HG03432 (cell line): Measurements from ENCODE around the gene SLC17A9.

ENCODE experiments used
- ATAC-seq: cut with Tn5 transposase; IDR thresholded peaks from one replicate; pipeline ENCODE4 v1.9.1; 2021; ENCODE audit warnings: mild to moderate bottlenecking, moderate library complexity; ENCODE audit not compliant: unreplicated experiment

SLC17A9 gene

GRCh38 chr20:62966212-62967148 is 14.0 kb downstream of the SLC17A9 start:
- no peak for ATAC-seq

DNA sequence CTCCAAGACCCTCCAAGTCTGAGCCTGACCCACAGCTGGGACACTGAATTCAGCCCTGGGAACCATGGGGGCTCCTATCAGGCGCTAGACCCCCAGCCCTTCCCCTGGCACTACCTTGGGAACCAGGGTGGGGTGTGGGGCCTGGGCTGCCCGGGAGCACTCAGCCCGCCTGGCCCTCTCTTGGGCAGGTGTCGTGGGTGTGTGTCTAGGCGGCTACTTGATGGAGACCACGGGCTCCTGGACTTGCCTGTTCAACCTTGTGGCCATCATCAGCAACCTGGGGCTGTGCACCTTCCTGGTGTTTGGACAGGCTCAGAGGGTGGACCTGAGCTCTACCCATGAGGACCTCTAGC is 14.6 kb downstream of the SLC17A9 start:
- no peak for ATAC-seq

GRCh38 chr20:62967628-62968351 is 15.3 kb downstream of the SLC17A9 start:
- no peak for ATAC-seq

GRCh38 chr20:62968378-62969178 is 16.1 kb downstream of the SLC17A9 start:
- ATAC-seq, result no peak

DNA sequence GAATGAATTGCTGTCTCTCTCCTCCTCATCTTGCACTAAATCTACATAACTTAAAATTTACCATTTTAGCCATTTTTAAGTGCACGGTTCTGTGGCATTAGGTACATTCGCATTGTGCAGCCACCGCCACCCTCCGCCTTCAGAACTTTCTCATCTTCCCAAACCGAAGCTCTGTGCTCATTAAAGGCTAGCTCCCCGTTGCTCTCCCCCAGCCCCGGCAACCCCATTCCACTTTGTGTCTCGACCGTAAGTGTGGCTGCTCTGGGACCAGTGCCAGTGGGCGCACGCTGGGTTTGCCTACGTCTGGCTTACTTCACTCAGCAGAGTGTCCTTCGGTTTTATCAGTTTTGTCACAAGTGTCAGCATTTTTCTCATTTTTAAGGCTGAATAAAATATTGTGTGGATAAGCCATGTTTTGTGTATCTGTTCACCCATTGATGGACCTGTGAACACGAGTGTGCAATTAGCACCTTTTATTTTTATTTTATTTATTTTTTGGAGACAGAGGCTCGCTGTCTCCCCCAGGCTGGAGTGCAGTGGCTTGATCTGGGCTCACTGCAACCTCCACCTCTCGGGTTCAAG is 16.8 kb downstream of the SLC17A9 start:
- no peak for ATAC-seq

- ATAC-seq, result no peak
These were observed 17.4 kb downstream of the SLC17A9 start for GRCh38 chr20:62969939-62970306.

DNA sequence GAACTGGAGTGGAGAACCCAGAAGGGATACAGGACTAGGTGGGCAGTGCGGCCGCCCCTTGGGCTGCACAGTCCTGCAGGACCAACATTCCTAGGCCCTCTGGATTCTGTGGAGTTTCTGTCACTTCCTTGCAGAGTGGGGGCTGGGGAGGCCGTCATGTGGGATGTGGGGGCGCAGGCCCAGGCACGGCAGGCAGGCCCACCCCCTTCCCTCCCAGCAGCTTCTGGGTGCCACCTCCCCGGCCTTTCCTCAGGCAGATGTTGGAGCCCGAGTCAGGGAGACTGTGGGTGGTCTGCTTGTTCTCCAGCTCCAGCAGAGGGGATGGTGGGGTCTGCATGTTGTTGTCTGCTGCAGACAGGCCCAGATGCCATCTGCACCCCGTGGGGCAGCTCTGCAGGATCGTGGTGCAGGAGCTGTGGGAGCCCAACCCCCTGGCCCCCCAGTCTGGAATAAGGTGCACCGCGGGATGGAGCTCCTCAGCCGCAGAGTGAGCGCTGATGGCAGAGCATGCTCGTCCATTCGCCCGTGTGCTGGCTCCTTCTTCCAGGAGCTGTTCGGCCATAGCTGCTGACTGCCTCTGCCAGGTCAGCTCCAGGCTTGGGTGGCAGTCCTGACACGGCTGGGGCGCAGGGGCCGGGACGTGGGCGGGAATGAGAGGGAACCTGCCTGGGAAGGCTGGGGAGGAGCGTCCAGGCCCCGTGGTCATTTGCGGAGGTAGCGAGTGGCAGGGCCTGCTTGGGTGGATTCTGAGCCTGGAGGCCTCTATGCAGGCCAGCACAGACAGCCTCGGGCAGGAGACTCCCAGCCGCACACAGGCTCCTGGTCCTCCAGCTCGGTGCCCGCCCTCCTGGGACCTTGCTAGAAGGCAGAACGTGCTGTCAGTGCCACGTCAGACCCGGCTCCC is 18.1 kb downstream of the SLC17A9 start:
- ATAC-seq, result no peak

- ATAC-seq, result no peak
These were observed 18.9 kb downstream of the SLC17A9 start for GRCh38 chr20:62971211-62971949.

- peak; percentile 74 for ATAC-seq
These were observed 19.7 kb downstream of the SLC17A9 start for GRCh38 chr20:62971950-62972844.

GRCh38 chr20:62972845-62973745 is 20.6 kb downstream of the SLC17A9 start:
- ATAC-seq, result no peak

DNA sequence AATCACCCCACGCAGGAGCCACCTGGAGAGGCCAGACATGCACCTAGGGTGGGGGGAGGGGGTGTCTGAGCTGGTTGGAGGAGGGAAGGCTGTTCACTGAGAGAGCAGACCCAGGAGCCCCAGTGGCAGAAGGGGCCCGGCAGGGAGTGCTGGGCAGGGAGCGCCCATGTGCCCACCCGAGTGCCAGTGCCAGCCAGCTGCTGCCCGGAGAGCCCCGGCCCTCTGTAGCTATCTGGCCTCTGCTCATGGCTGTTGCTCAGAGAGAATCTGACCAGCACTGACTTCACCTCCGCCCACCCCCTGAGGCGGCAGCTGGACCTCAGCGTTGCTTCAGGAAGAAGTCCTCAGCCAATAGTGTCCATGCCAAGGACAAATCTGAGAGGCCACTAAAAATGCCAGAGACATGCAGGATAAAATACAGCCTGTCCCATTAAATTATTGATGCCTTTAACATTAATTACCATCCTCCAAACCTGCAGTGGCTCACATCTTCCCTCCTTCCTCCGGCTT is 22.8 kb downstream of the SLC17A9 start:
- no peak for ATAC-seq

GRCh38 chr20:62975812-62976508 is 23.5 kb downstream of the SLC17A9 start:
- no peak for ATAC-seq

DNA sequence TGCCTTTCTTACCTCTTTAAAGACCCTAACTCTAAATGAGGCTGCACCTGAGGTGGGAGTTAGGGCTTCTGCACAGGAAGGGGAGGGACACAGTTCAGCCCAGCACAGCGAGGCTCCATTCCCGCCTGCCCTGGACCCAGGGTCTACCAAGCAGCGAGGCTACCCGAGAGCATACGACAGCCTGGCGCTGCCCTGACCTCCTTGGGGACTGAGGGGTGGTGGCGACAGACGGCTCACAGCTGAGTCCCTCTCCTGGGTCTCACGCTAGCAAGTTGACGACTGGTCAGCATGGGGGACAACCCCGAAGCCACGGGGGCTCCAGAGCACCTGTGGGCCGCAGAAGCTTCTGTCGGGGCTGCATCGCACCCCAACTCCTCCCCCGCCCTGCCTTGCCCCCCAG is 24.4 kb downstream of the SLC17A9 start:
- no peak for ATAC-seq

DNA sequence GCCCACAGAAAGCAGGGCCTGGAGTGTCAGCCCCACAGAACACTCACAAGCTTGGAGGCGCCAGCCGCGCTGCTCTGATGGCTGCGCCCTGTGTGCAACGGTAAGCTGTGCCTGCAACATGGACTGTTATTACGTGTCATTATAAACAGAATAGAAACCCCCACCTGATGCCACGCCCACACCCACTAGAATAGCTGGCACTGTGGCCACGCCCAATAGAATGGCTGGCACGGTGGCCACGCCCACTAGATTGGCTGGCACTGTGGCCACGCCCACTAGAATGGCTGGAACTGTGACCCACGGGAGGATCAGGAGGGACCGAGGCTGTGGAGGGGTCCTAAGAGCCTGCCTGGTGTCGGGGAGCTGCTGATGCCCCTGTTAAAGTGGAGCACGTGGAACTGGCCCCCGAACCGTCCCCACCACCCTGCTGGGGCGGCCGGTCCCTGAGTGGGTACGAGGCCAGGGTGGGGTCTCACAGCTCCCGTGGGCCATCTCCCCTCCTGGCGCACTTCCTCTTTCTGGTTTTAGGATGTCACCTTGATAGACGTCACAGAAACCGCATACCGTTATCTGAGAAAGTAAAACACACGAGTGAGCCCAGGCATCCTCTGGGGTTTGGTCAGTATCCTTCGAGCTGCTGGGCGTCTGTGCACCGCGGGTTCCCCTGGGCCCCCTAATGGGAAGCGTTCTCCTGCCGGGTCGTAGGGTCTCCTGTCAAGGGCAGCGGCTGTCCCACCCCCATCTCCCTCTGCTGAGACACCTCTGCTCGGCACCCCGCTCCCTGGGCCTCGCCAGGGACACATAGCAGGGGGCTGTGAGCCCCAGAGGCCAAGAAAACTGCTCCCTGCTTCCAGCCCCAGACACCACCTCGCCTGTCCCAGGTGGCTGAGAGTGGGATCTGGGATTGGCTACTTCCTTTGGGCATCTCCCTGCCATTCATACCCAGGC is 25.4 kb downstream of the SLC17A9 start:
- ATAC-seq, result peak; percentile 67

GRCh38 chr20:62978561-62978943 is 26.0 kb downstream of the SLC17A9 start:
- ATAC-seq, result no peak
